Measurements from ENCODE around the gene STMN3. TPM values are rescaled to one million over a fixed set of nuclear protein-coding genes. Genes with fewer than 3 reads are reported as not detected.
"Not testable (repeated sequence)": the region's sequence is repeated elsewhere in the genome, so short reads cannot be mapped to it uniquely, and the experiment has no call there.

STMN3 gene
- total RNA-seq, 1 donor from 2014 or later: 0.85 TPM

DNA sequence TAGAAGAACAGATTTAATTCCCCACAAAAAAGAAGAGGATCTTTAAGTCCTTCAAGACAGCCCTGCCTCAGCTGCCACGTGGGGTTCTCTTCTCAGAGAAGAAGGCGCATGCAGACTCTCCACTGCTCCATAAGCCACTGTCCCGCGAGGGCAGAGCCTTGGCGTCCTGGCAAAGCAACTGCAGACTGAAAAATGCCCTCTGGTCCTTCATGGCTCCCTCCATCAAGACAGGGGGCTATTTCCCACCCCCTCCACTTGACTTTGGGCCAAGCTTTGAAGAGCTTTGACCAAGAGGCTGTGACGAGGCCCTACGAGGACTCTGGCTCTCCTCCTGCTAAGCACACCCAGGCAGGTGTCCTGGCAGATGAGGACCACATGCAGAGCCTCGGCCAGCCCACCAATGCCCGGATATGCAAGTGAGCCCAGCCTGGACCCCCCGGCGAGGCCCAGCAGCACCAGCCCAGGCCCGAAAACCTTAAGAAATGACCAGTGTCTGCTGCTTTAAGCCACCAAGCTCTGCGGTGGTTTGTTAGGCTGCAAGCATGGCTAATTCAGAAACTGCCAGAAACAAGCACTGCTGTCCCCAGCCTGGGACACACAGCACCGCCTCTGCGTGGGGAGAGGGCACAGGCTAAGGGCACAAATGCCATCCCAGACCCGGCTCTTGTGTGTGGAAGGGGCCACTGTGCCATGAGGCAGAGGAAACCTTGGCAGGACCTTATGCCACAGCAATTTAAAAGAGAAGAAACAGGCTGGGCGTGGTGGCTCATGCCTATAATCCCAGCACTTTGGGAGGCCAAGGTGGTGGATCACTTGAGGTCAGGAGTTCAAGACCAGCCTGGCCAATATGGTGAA, 42.4 kb downstream of the STMN3 start:
- DNase-seq: no peak

DNA sequence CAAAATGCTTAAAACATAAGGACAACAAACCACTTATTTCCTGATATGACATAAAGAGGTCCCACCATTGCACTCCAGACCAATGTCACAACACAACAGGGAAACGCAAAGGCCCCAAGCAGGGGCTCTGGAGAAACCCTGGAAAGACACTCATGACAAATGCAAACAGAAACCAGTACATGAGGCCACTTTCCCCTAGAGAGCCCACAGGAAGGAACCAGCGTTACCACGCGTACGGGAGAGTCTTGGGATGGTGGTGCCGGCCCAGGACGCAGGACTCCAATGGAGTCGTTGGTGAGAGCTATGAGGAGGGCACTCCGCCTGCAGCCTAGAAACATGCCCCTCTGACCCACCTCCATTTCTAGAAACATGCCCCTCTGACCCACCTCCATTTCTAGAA, 46.5 kb downstream of the STMN3 start:
- no peak for DNase-seq

DNA sequence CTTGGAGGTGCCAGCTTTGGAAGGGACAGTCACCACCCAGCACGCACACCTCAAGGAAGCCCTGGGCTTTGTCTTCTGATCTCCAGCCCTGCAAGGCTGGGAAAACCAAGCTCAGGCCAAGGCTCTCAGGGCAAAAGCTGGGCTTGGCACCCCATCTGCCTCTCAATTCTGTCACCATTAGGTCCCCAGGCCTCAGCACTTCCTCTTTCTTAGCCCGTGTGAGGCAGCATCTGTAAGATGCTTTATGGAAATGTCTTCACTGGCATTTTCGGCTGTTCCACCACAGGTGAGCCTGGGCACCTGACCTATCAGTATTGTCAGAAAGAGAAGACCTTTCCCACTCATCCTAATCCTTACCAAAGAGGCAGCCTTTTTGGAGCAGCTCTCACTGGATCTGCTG, 50.9 kb downstream of the STMN3 start:
- no peak for DNase-seq

DNA sequence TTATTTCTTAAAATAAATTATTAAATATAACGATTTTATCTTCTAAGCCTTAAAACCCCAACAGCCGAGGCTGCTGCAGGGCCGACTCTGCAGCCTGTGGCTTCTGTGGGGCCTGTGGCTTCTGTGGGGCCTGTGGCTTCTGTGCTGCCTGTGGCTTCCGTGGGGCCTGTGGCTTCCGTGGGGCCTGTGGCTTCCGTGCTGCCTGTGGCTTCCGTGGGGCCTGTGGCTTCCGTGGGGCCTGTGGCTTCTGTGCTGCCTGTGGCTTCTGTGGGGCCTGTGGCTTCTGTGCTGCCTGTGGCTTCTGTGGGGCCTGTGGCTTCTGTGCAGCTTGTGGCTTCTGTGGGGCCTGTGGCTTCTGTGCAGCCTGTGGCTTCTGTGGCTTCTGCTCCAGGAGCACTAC, 51.5 kb downstream of the STMN3 start:
- DNase-seq: not testable (repeated sequence)

DNA sequence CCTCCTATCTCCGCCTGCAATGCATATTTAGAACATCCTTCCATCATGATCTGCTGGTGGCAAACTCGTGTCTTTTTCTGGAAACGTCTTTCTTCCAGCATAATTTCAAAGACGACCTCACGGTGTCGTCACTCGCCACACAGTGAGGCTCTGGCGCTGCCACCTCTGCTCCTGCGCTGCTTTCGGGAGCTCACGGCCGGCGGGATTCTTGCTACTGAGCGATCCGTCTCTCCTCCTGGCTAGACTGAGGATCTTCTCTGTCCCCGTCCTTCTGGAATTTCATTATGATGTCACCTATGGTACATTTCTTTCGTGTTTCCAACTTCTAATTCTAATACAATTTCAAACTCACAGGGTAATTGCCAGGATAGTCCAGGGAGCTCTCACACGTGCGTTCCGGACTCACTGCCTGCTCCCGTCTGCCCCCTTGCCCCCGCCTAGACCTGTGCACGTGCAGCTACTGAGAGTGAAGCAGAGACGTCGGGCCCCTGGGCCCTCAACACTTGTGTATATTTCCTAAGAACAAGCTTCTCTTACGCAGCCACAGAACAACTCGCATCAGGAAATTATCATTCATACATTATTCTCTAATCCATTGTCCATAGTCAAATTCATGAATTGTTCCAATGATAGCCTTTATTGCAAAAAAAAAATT, 53.7 kb downstream of the STMN3 start:
- no peak for DNase-seq

DNA sequence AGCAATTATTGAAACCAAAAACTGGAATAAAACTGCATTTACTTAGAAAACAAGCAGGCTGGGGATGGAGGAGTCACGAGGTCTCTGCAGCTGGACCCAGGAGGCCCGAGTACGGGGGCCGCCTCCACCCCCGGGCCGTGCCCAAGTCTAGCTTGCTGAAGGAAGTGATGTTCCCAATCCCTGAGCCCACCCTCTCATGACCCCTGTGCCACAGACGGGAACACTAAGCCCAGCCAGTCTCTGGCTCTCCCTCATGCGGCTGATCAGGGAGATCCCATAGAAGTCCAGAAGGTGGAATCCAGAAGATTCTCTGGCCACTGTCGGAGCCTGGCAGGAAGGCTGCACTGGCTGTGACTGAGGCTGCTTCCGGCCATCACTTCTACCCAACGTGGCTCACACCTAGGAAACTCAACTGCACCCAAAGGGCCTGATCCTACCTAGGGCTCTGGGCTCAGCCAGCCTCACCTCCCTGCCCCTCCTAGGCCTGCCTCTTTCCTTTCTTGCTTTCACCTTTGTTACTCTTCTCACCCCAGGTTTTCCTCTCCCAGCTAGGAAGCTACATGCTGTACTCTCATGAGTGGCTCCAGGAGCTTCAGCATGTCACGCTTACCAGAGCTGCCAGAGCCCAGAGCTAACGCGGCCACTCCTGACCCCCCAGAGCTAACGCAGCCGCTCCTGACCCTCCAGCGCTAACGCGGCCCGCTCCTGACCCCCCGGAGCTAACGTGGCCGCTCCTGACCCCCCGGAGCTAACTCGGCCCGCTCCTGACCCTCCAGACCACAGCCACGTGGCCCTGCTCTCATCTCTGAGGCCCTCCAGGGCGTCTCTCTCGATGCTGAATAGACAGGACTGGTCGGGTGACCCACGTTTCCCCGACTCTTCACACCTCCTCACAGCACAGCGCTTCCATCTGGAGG, 54.5 kb downstream of the STMN3 start:
- no peak for DNase-seq

DNA sequence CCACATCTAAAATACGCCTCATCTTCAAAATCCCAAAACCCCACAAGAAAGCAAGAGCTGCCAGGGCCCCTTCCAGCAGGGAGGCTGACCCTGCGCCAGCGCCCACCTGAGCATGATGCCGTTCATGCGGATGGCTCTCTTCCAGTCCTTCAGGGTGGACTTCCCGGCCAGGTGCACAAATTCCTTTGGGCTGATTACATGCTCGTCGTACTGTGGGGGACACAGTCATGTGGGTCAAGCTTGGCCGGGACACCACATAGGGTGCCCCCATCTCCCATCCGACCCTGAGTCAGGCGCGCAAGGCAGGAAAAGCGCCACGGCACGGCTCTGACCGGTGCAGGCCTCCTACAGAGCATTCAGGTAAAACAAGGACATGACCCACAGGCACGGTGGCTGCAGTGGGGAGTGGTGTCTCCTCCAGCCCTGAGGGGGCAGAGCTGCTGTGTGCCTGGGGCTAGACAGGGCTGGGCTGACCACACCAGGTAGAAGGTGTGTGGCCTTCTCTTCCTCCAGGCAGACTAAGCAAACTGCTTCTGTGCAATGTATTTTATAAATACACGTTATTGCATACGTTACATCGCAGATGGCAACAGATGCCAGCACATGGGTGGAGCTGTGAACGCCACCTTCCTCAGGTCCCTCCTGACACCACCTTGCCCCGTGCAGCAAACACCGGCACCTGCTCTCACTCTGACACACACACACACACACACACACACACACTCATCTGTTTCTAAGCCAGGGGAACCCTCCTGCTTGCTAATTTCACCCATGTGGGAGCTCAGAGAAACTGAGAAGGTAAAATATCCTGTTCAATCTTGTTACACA, 55.4 kb downstream of the STMN3 start:
- DNase-seq: no peak

DNA sequence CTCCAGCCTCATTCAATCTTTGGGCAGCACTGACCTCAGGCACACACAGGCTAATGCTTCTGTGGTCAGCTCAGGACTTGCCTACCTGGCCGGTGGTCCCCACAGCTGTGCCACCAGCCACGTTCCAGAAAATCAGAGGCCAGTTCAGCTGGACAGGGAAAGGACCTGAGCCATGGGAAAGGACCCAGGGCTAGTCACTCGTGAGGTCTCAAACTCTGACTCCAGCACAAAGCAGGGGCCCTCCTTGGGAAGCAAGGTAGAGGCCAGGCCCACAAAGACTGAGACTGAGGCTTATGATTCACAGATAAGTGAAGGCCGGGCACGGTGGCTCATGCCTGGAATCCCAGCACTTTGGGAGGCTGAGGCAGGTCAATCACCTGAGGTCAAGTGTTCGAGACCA, 56.8 kb downstream of the STMN3 start:
- DNase-seq: no peak

DNA sequence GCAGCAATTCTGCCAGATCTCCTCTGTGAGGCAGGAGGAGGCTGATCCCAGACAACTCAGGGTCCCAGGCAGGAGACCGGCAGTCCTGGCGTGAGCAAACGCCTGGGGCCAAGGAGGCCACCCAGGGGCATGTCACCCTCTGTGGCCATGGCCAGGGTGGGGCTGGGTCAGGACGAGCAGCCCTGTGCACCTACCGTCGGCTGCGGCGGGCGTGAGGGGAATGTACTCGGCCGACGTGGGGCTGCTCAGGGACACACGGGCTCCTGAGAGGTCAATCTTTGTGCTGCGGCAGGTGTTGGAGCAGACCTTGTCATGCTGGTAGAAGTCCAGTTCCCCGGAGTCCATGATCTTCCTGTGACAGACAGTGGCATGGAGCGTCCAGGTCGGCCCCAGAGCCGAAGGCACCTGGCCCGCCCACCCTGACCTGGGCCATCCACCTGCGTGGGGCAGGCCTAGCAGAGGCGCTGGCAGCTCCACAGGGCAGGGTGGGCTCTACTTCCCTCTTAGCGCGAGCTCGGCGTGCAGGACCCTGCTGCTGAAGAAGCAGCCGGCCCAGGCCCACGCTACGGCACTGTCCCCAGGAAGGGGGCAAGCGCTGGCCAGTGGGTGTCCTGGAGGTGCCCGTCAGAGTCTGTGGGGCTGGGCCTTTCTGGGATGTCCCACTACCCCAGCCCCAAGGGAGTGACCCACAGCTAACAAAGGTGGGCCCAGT, 57.7 kb downstream of the STMN3 start:
- DNase-seq: no peak

DNA sequence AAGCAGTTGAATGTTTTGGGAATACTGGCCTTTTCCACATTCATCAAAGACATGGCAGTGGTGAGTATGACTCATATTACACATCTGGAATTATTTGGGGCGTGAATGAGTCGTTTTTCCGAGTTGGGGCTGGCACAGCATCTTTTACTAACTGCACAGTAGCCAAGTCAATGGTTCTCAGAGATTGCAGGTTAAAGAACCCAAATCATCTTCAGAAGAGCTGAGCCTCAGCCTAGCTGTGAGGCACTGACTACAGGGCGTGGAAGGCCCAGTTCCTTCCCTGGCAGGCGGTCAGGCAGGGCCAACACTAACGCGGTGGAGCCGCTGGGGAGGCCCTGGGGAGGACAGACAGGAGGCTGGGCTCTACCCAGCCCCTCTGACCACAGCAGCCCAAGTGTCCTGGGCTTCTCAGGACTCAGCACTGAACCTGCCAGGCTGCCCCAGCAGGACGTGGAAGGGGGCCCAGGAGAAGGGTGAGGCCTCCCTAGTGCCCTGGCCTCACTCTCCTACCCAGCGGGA, 59.1 kb downstream of the STMN3 start:
- no peak for DNase-seq

DNA sequence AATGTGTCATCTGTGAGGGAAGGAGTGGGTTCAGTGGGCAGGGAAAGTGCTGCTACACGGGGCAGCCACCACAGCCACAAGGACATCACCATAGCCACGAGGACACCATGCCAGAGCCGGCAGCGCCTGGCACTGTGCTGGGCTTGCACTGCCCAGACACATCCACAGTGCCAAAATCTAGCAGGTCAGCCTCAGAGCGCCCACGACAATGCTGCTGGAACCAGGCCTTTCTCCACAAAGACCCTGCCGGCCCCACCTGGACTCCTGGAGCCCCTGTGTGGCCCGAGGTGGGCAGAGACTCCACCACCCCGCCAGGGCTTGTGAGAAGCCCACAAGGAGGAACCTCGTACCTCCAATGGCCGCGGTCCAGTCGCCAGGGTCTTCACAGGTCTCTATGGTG, 60.6 kb downstream of the STMN3 start:
- no peak for DNase-seq

DNA sequence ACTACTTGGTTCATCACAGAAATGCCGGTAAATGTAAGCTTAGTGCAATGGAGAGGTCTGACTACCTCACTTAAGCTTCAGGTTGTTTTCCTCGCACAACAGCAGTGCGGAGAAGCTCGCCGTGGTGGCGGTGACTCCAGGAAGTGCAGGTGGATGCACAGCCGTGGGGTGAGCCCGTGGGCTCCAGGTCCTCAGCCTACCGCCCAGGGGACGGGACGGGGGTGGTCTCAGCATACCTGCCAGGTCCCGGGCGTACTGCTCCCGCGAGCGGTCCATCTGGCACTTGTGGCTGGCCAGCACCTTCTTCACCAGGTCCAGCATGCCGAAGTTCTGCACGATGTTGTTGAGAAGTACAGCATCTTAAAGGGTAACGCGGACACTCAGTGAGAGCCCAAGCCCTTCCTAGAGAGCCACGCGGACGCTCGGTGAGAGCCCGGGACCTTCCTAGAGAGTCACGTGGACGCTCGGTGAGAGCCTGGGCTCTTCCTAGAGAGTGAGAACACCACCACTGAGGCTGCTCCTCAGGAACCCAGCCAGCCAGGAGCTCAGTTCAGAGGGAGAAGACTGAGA, 61.4 kb downstream of the STMN3 start:
- DNase-seq: no peak

DNA sequence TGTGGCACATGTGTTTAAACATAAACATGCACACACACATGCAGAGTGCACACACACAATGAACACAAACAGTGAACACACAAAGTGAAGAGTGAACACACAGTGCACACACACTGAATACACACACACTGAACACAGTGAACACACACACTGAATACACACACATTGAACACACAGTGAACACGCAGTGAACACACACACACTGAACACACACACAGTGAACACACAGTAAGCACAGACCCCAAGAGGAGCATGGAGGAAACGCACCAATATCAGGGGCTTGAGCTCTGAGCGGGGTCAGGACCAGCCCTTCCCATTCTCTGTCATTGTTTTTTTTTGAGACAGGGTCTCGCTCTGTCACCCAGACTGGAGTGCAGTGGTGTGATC, 62.1 kb downstream of the STMN3 start:
- no peak for DNase-seq

DNA sequence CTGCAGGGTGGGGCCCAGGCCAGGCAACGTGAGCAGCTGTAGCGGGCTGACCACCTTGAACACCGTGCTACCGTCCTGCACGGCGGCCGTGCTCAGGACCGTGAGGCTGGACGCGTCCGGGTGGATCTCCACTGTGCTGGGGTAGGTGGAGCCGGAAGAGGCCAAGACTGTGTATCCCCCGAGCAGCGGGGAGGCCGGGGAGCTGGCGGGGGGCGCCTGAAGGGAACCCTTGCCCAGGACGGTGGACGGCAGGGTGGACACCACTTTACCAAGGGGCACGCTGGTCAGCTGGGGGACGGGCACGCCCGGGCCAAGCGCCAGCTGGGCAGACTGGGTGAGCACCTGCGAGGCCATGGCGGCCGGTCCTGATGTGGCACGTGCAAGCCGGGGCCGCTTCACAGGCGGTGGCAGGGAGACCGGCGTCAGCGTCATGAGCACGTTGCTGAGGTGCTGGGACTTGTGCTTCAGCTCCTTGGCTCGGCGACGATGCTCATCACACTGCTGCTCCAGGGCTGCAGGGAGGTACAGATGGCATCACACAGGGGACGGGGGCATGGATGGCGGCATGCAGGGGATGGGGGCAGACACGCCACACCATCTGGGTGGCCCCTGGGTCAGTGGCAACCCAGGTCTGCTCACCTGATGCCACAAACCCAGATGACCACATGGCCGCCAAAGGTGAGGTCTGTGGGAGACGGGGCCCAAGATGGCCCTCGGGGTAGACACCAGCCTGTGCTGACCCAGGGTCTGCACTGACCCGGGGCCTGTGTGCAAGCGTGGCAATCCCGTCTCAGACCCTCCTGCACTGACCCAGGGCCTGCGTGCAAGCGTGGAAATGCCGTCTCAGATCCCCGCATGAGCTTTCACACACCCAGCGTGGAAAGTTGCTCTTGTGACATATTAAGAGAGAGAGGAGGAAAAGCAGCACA, 62.7 kb downstream of the STMN3 start:
- DNase-seq: no peak

Other genes starting within 250 kb of the STMN3 start
- gene KCNQ2, start 180.8 kb downstream of the STMN3 start, total RNA-seq: not detected in 2 replicates
- 5.0 and 5.3 TPM in 2 replicates for gene EEF1A2, start 154.3 kb downstream of the STMN3 start, total RNA-seq
- 19.9 and 37.3 TPM in 2 replicates for gene PPDPF, start 132.7 kb downstream of the STMN3 start, total RNA-seq
- under 0.01 and 0.05 TPM in 2 replicates for gene PTK6, start 116.0 kb downstream of the STMN3 start, total RNA-seq
- not detected in 2 replicates for gene SRMS, start 105.7 kb downstream of the STMN3 start, total RNA-seq
- gene FNDC11, start 99.3 kb downstream of the STMN3 start, total RNA-seq: 1.2 and 2.4 TPM in 2 replicates
- gene HELZ2, start 79.2 kb downstream of the STMN3 start, total RNA-seq: 54.8 and 64.0 TPM in 2 replicates
- gene GMEB2, start 26.3 kb downstream of the STMN3 start, total RNA-seq: 10.9 and 18.7 TPM in 2 replicates
- 13.4 and 17.9 TPM in 2 replicates for gene RTEL1, start 4.9 kb upstream of the STMN3 start, total RNA-seq
- gene TNFRSF6B, start 43.2 kb upstream of the STMN3 start, total RNA-seq: 16.8 and 22.0 TPM in 2 replicates
- 46.9 and 48.3 TPM in 2 replicates for gene ARFRP1, start 54.6 kb upstream of the STMN3 start, total RNA-seq
- 25.6 and 29.1 TPM in 2 replicates for gene ZGPAT, start 54.6 kb upstream of the STMN3 start, total RNA-seq
- gene LIME1, start 83.2 kb upstream of the STMN3 start, total RNA-seq: 3.4 and 3.7 TPM in 2 replicates
- gene SLC2A4RG, start 86.4 kb upstream of the STMN3 start, total RNA-seq: 11.7 and 24.1 TPM in 2 replicates
- 41.2 and 67.4 TPM in 2 replicates for gene ZBTB46, start 177.8 kb upstream of the STMN3 start, total RNA-seq
- gene ABHD16B, start 208.1 kb upstream of the STMN3 start, total RNA-seq: not detected in 2 replicates
- gene TPD52L2, start 211.8 kb upstream of the STMN3 start, total RNA-seq: 169 and 181 TPM in 2 replicates
- 90.9 and 98.3 TPM in 2 replicates for gene DNAJC5, start 241.7 kb upstream of the STMN3 start, total RNA-seq

Measured in dermis blood vessel endothelial cell (primary cell).